DMS153 (cell line): ENCODE measurements around the gene BACH1.
"Not testable (repeated sequence)": the region's sequence is repeated elsewhere in the genome, so short reads cannot be mapped to it uniquely, and the experiment has no call there.

ENCODE experiments used
- DNase-seq: peaks from one replicate; lab custom pipeline; 2025; lab: John Stamatoyannopoulos, UW

Gene BACH1

GRCh38 chr21:29346771-29347170 is 48.0 kb downstream of the BACH1 start:
- DNase-seq = no peak

GRCh38 chr21:29347274-29347681 is 48.6 kb downstream of the BACH1 start:
- DNase-seq = no peak

GRCh38 chr21:29349702-29350101 is 51.0 kb downstream of the BACH1 start:
- DNase-seq = no peak

- DNase-seq = no peak
These were observed 51.6 kb downstream of the BACH1 start for GRCh38 chr21:29350246-29350779.

- no peak for DNase-seq
These were observed 53.0 kb downstream of the BACH1 start for GRCh38 chr21:29351691-29352090.

GRCh38 chr21:29355043-29355710 is 56.5 kb downstream of the BACH1 start:
- DNase-seq = not testable (repeated sequence)

- DNase-seq = not testable (repeated sequence)
These were observed 57.6 kb downstream of the BACH1 start for GRCh38 chr21:29356291-29356690.

GRCh38 chr21:29356810-29357209 is 58.1 kb downstream of the BACH1 start:
- DNase-seq = not testable (repeated sequence)

GRCh38 chr21:29359718-29360117 is 61.0 kb downstream of the BACH1 start:
- no peak for DNase-seq

GRCh38 chr21:29360799-29361765 is 62.4 kb downstream of the BACH1 start:
- no peak for DNase-seq

- DNase-seq = no peak
These were observed 64.0 kb downstream of the BACH1 start for GRCh38 chr21:29362758-29363157.

- DNase-seq = no peak
These were observed 67.0 kb downstream of the BACH1 start for GRCh38 chr21:29365661-29366265.

- no peak for DNase-seq
These were observed 67.8 kb downstream of the BACH1 start for GRCh38 chr21:29366532-29366931.

GRCh38 chr21:29367335-29367734 is 68.6 kb downstream of the BACH1 start:
- DNase-seq = no peak

- no peak for DNase-seq
These were observed 70.2 kb downstream of the BACH1 start for GRCh38 chr21:29368906-29369305.

- no peak for DNase-seq
These were observed 72.7 kb downstream of the BACH1 start for GRCh38 chr21:29371464-29371863.

- peak; percentile 37 for DNase-seq
These were observed 73.5 kb downstream of the BACH1 start for GRCh38 chr21:29372063-29372802.

GRCh38 chr21:29374481-29374880 is 75.8 kb downstream of the BACH1 start:
- no peak for DNase-seq

- no peak for DNase-seq
These were observed 77.8 kb downstream of the BACH1 start for GRCh38 chr21:29376556-29376955.

- DNase-seq = no peak
These were observed 78.5 kb downstream of the BACH1 start for GRCh38 chr21:29377266-29377665.

GRCh38 chr21:29378832-29379231 is 80.1 kb downstream of the BACH1 start:
- DNase-seq = no peak
